NCI-H774 (cell line): ENCODE results near the gene EXOSC6.
"Not testable (repeated sequence)": the region's sequence is repeated elsewhere in the genome, so short reads cannot be mapped to it uniquely, and the experiment has no call there.

Experiments
- DNase-seq: peaks from one replicate; lab custom pipeline; 2025; lab: John Stamatoyannopoulos, UW

The EXOSC6 gene

DNA sequence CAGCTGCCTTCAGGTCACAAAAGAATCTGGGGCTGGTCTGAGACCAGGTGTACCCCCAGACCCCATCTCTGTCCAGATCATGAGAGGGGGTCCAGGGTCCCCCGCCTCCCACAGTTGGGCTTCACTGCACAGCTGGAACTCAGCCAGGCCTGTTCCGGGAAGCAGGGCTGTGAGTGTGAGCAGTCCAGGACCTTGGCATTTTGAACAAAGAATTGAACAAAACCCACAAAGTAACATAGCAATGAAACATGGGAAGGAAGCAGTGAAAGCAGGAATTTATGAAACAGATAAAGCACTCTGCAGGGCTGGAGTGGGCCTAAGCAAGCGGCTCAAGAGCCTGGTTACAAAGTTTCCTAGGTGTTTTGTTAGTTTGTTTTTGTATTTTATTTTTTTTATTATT, 53.1 kb downstream of the EXOSC6 start:
- DNase-seq: not testable (repeated sequence)

DNA sequence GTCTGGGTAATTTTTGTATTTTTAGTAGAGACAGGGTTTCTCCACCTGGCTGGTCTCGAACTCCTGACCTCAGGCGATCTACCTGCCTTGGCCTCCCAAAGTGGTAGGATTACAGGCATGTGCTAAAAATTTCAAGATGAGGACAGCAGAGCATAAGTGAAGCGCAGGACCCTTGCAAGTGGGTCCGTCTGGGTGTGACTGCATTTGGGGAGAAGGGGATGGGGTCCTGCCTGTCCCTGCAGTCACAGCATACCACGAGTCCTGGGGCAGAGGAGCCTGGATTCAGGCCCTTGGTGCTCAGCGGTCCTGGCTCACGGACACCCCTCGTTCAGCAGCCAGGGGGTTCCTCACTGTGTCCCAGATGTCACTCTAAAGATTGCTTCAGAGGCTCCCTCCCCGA, 53.5 kb downstream of the EXOSC6 start:
- DNase-seq: not testable (repeated sequence)

DNA sequence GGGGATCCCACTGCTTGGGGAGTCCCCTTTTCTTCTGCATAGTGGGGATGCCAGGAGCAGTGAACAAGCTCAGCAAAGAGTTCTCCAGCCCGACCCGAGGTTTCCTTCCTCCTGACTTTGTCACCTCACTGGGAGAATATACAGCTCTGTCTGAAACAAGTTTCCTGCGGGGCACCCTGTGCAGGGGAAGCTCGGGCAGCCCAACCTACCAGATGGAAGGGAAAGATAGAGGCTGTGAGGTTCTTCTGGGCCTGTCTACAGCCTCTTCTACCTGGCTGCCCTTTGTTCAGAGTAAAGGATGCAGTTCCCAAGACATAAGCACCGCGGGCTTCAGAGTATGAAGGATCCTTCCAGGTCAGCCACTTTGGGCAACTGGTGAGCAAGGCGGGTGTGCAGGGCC, 54.1 kb downstream of the EXOSC6 start:
- not testable (repeated sequence) for DNase-seq
